HFF-Myc (cell line): Measurements from ENCODE around the gene MMP21.

Experiments used
- DNase-seq: peaks from one replicate; pipeline ENCODE4 v3.0.0-alpha.2; 2011; ENCODE audit warnings: low read depth; ENCODE audit errors: extremely low read depth
- H3K4me3 ChIP-seq: replicated peaks from 2 replicates; pipeline ENCODE4 v1.5.1; 2011; ENCODE audit warnings: low read depth, mild to moderate bottlenecking, control low read depth, low read length
- CTCF ChIP-seq: IDR thresholded peaks from 2 replicates; pipeline ENCODE4 v1.5.1; 2012; ENCODE audit warnings: mild to moderate bottlenecking, low read depth, low read length, control low read depth; ENCODE audit errors: missing control alignments

MMP21 gene

GRCh38 chr10:125721035-125721434 lies 54.6 kb downstream of the MMP21 start:
- TF ChIP-seq CTCF: no peak

GRCh38 chr10:125720002-125720382 lies 55.6 kb downstream of the MMP21 start:
- DNase-seq: no peak
- H3K4me3 ChIP-seq: peak overlapping the region; percentile 100
- TF ChIP-seq CTCF: no peak

More at GRCh38 chr10:125721035-125721434, 54.6 kb downstream of the MMP21 start:
- DNase-seq: no peak
- H3K4me3 ChIP-seq: peak overlapping the region; percentile 100

DNA sequence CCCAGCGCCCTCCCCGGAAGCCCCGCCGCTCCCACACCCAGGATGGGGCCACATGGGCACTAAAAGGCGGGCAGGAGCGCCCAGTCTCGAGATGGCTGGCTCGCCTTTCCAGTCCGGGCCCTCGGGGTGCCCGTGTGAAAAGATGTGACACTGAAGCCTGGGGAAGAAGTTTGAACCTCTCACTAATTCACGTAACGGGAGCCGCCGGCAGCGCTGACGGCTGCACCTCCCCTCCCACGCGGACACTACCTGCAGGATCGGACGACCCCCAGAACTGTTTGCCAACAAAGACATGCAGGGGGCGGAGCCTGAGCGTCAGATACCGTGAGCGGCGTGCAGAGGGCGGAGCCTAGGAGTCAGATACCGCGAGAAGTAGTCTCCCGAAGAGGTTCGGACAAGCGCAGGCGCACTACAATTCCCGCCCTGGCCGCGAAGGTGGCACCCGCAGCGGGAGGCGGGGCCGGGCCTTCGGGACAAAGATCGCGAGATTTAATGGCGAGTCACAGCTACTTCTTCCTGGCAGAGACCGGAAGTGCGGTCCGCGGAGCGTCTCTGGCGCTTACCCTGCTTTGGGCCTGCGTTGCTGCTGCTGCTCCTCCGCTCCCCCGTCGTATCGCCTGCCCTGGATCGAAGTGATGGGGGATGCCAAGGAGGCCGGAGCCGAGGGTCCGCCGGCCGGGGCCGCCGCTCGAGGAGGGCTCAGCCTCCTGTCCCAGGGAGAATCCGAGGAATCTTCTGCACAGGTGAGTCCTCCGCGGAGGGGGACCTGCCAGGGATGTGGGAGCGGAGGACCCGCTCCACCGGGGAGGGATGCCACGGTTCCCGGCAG lies 56.2 kb downstream of the MMP21 start, which contains the start of gene EDRF1:
Gene EDRF1, plus strand, starts transcription at position 537 of the 829 bp plus-strand sequence. Its CDS starts 99 bp downstream, at position 636.
- peak; percentile 97 for DNase-seq
- H3K4me3 ChIP-seq: peak within 1 kb of the TSS; percentile 100
- TF ChIP-seq CTCF: no peak
